ENCODE data around the gene DTNBP1. TPM values are rescaled to one million over a fixed set of nuclear protein-coding genes. Genes with fewer than 3 reads are reported as not detected.

Gene DTNBP1
- total and polyA plus RNA-seq, 2 of the 13 experiments (the other 11 are each of a cell fraction or from before 2014, with no cell fraction given): 6.6 to 19.1 TPM

DNA sequence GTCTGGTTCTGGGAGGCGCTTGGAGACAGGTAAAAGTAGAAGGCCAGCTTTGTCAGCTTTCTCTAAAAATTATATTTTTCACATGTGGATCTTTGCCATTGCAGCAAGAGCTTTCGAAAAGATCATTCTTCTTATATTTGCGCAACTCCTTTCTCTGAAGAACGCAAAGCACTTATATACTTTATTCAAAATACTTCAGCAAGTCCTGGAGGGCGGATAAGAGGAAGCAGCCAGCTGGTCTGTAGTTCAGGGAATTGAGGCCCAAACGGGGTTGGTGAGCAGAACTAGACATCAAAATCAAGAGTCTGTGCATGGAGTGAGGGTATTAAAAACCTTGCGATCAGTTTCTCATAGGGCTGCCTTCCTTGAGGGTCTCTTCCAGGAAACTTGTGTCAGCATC, 182.3 kb downstream of the DTNBP1 start:
- FAIRE-seq (no peak), ATAC-seq (no peak), DNase-seq (ENCODE audit: low spot score) (no peak)
- intact Hi-C loops (cut with micrococcal nuclease; ENCODE audit: unreplicated experiment): no loop called here
- Histone ChIP-seq H3K27ac (ENCODE audit: extremely low read length, insufficient read depth, low read length) (no peak overlapping the region), H3K9me3 (ENCODE audit: low read length) (no peaks in the 10 kb centered on the region), H3K9ac (ENCODE audit: insufficient read depth, low read depth, low read length) (no peak overlapping the region), H4K20me1 (ENCODE audit: insufficient read depth, low read length) (no peaks in the 10 kb centered on the region), H3K79me2 (ENCODE audit: insufficient read depth, low read length) (no peaks in the 10 kb centered on the region), H3K4me3 (replicated peaks in 1 of 3; ENCODE audit: insufficient read depth in 1 of 3, low read depth in 2 of 3, low read length in 3 of 3) (no peak overlapping the region), H3K4me2 (ENCODE audit: low read depth, low read length) (no peak overlapping the region), H3K4me1 (ENCODE audit: insufficient read depth, low read length) (0 out of 2 replicates have a peak, but pooled peaks cover 7% of the 10 kb centered on the region), H3K27me3 (ENCODE audit: control insufficient read depth in 1 of 2, insufficient read depth in 2 of 2, low read length in 2 of 2) (no peaks in the 10 kb centered on the region), H3K36me3 (replicated peaks in 1 of 2; ENCODE audit: control insufficient read depth in 1 of 2, insufficient read depth in 2 of 2, low read length in 2 of 2) (peaks cover 0 to 8% of the 10 kb centered on the region in 2 experiments; a peak in 4 of 5 replicates), H2AFZ (ENCODE audit: low read length) (no peak overlapping the region)
- WGBS (ENCODE audit: low lambda C conversion rate): 81% methylated on average over 7 of the region's 7 CpGs
- no TSS peak for BruUV-seq (replicated peaks)
- ChIA-PET CTCF (ENCODE audit: low intra/inter-chr PET ratio, low total read pairs) (no interaction called here), POLR2A (no interaction called here)
- TF ChIP-seq ZBTB39 (CRISPR knock-in tag; IDR thresholded peaks at IDR 0.05) (no peak), ZBTB14 (CRISPR knock-in tag; IDR thresholded peaks at IDR 0.05) (no peak), SP2 (CRISPR knock-in tag; IDR thresholded peaks at IDR 0.05) (no peak), XBP1 (CRISPR knock-in tag; IDR thresholded peaks at IDR 0.05) (no peak), ZBTB7B (CRISPR knock-in tag; IDR thresholded peaks at IDR 0.05) (no peak), ZNF33B (CRISPR knock-in tag; IDR thresholded peaks at IDR 0.05) (no peak), ZMAT3 (CRISPR knock-in tag; conservative IDR thresholded peaks at IDR 0.05) (no peak), MYC (CRISPR knock-in tag; IDR thresholded peaks at IDR 0.05; ENCODE audit: borderline replicate concordance) (no peak), ZNF615 (CRISPR knock-in tag; IDR thresholded peaks at IDR 0.05; ENCODE audit: borderline replicate concordance) (no peak), ZFP41 (CRISPR knock-in tag; IDR thresholded peaks at IDR 0.05; ENCODE audit: borderline replicate concordance) (no peak)
- TF ChIP-seq, protein P1, sequence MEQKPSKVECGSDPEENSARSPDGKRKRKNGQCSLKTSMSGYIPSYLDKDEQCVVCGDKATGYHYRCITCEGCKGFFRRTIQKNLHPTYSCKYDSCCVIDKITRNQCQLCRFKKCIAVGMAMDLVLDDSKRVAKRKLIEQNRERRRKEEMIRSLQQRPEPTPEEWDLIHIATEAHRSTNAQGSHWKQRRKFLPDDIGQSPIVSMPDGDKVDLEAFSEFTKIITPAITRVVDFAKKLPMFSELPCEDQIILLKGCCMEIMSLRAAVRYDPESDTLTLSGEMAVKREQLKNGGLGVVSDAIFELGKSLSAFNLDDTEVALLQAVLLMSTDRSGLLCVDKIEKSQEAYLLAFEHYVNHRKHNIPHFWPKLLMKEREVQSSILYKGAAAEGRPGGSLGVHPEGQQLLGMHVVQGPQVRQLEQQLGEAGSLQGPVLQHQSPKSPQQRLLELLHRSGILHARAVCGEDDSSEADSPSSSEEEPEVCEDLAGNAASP (CRISPR knock-in tag; IDR thresholded peaks at IDR 0.05; ENCODE audit: borderline replicate concordance): no peak
- in situ Hi-C loops (cut with HindIII; ENCODE audit: extremely low pct_ligation_motif_present, low pct_unique_long_range_greater_than_20kb): loop anchor here (25.0 kb wide), 1 partner anchor 1268 kb away; no protein-coding TSS in a partner anchor

All from HepG2 (cell line).